Measurements from ENCODE around the gene LRRC8A. TPM values are rescaled to one million over a fixed set of nuclear protein-coding genes. Genes with fewer than 3 reads are reported as not detected.

Gene LRRC8A
- polyA plus RNA-seq, 1 donor (not counting 4 experiments of a cell fraction or from before 2014, with no cell fraction given) = 88.3 TPM

GRCh38 chr9:128920381-128921058, 38.6 kb downstream of the LRRC8A start, which contains the start of gene PHYHD1:
Gene PHYHD1, plus strand, starts transcription at chr9:128920982. Its CDS starts 1,342 bp downstream, at chr9:128922324.
- FAIRE-seq = peak; percentile 60
- no peak within 1 kb of the TSS for H3K4me3 ChIP-seq (ENCODE audit: control insufficient read depth in 2 of 3, extremely low read depth in 1 of 3, insufficient read depth in 2 of 3, low read depth in 1 of 3, low read length in 3 of 3)

GRCh38 chr9:128921881-128922763, 40.2 kb downstream of the LRRC8A start:
- H2AFZ ChIP-seq (ENCODE audit: control insufficient read depth, low read length) = no peak overlapping the region
- no peaks in the 10 kb centered on the region for H3K27me3 ChIP-seq (ENCODE audit: control insufficient read depth, extremely low read depth, insufficient read depth, low read length)
- no peak for DNase-seq (ENCODE audit: low read depth, low spot score)
- no peaks in the 10 kb centered on the region for H3K9me1 ChIP-seq (ENCODE audit: control insufficient read depth, extremely low read depth, insufficient read depth, low read length)
- H3K79me2 ChIP-seq (ENCODE audit: control insufficient read depth, insufficient read depth, low read length) = peaks cover 2% of the 10 kb centered on the region
- no peak for TF ChIP-seq EZH2 (IDR thresholded peaks at IDR 0.05; ENCODE audit: low read length)
- TF ChIP-seq, protein P1, sequence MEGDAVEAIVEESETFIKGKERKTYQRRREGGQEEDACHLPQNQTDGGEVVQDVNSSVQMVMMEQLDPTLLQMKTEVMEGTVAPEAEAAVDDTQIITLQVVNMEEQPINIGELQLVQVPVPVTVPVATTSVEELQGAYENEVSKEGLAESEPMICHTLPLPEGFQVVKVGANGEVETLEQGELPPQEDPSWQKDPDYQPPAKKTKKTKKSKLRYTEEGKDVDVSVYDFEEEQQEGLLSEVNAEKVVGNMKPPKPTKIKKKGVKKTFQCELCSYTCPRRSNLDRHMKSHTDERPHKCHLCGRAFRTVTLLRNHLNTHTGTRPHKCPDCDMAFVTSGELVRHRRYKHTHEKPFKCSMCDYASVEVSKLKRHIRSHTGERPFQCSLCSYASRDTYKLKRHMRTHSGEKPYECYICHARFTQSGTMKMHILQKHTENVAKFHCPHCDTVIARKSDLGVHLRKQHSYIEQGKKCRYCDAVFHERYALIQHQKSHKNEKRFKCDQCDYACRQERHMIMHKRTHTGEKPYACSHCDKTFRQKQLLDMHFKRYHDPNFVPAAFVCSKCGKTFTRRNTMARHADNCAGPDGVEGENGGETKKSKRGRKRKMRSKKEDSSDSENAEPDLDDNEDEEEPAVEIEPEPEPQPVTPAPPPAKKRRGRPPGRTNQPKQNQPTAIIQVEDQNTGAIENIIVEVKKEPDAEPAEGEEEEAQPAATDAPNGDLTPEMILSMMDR (optimal IDR thresholded peaks at IDR 0.05 in 1 of 3, IDR thresholded peaks at IDR 0.05 in 1 of 3, conservative IDR thresholded peaks at IDR 0.05 in 1 of 3; ENCODE audit: extremely low read depth in 1 of 3, insufficient read depth in 2 of 3, low read length in 3 of 3) = no peak
- no peaks in the 10 kb centered on the region for H4K20me1 ChIP-seq (ENCODE audit: control insufficient read depth, extremely low read depth, insufficient read depth, low read length)
- peaks cover 8 to 18% of the 10 kb centered on the region in 2 experiments for H3K36me3 ChIP-seq (ENCODE audit: control insufficient read depth in 2 of 2, extremely low read depth in 1 of 2, insufficient read depth in 2 of 2, low read length in 2 of 2)
- H3K4me2 ChIP-seq (ENCODE audit: control insufficient read depth, extremely low read depth, insufficient read depth, low read depth, low read length) = peak overlapping the region; percentile 62
- peaks cover 33% of the 10 kb centered on the region for H3K4me1 ChIP-seq (ENCODE audit: control insufficient read depth, extremely low read depth, insufficient read depth, low read length)
- no peaks in the 10 kb centered on the region for H3K9me3 ChIP-seq (ENCODE audit: control insufficient read depth, low read depth, low read length)
- peak overlapping the region; percentile 30 for H3K27ac ChIP-seq (ENCODE audit: control insufficient read depth, insufficient read depth, low read length)
- no peak for FAIRE-seq
- dilution Hi-C loops (cut with MboI; ENCODE audit: extremely low pct_ligation_motif_present, low sequenced_read_pairs) = no loop called here
- H3K4me3 ChIP-seq (ENCODE audit: control insufficient read depth in 2 of 3, extremely low read depth in 1 of 3, insufficient read depth in 2 of 3, low read depth in 1 of 3, low read length in 3 of 3) = peak overlapping the region; percentile 0 to 27 (median 5)
- H3K9ac ChIP-seq (ENCODE audit: control insufficient read depth, extremely low read depth, insufficient read depth, low read length) = peak overlapping the region; percentile 51

More at GRCh38 chr9:128920381-128921058, 38.6 kb downstream of the LRRC8A start, which contains the start of gene PHYHD1:
- Histone ChIP-seq H3K27ac (ENCODE audit: control insufficient read depth, insufficient read depth, low read length) (peak within 1 kb of the TSS; percentile 43), H2AFZ (ENCODE audit: control insufficient read depth, low read length) (no peak within 1 kb of the TSS), H3K79me2 (ENCODE audit: control insufficient read depth, insufficient read depth, low read length) (peaks cover 7% of the 10 kb centered on the region), H3K9me1 (ENCODE audit: control insufficient read depth, extremely low read depth, insufficient read depth, low read length) (no peaks in the 10 kb centered on the region), H3K4me1 (ENCODE audit: control insufficient read depth, extremely low read depth, insufficient read depth, low read length) (peaks cover 49% of the 10 kb centered on the region), H3K4me2 (ENCODE audit: control insufficient read depth, extremely low read depth, insufficient read depth, low read depth, low read length) (peak within 1 kb of the TSS; percentile 62), H3K36me3 (ENCODE audit: control insufficient read depth in 2 of 2, extremely low read depth in 1 of 2, insufficient read depth in 2 of 2, low read length in 2 of 2) (peaks cover 18 to 32% of the 10 kb centered on the region in 2 experiments), H4K20me1 (ENCODE audit: control insufficient read depth, extremely low read depth, insufficient read depth, low read length) (no peaks in the 10 kb centered on the region), H3K27me3 (ENCODE audit: control insufficient read depth, extremely low read depth, insufficient read depth, low read length) (no peaks in the 10 kb centered on the region), H3K9me3 (ENCODE audit: control insufficient read depth, low read depth, low read length) (no peaks in the 10 kb centered on the region), H3K9ac (ENCODE audit: control insufficient read depth, extremely low read depth, insufficient read depth, low read length) (peak within 1 kb of the TSS; percentile 51)
- TF ChIP-seq, protein P1 (optimal IDR thresholded peaks at IDR 0.05 in 1 of 3, IDR thresholded peaks at IDR 0.05 in 1 of 3, conservative IDR thresholded peaks at IDR 0.05 in 1 of 3; ENCODE audit: extremely low read depth in 1 of 3, insufficient read depth in 2 of 3, low read length in 3 of 3) = no peak
- TF ChIP-seq EZH2 (IDR thresholded peaks at IDR 0.05; ENCODE audit: low read length) = no peak
- dilution Hi-C loops (cut with MboI; ENCODE audit: extremely low pct_ligation_motif_present, low sequenced_read_pairs) = no loop called here
- DNase-seq (ENCODE audit: low read depth, low spot score) = no peak
